Stomach smooth muscle (tissue), 2 donors: ENCODE results near the gene DUSP9.

ENCODE experiments used
- H3K27ac ChIP-seq: one replicate; pipeline ENCODE4 v1.7.0; 2013; ENCODE audit warnings: mild to moderate bottlenecking, low read length, inconsistent platforms
- H3K27me3 ChIP-seq, 2 donors: one replicate each; pipeline ENCODE4 v1.7.0; 2013; ENCODE audit warnings: low read length in 2 of 2; ENCODE audit not compliant: insufficient read depth in 2 of 2, control insufficient read depth in 1 of 2
- H3K36me3 ChIP-seq, 2 donors: one replicate each; pipeline ENCODE4 v1.7.0; 2013; ENCODE audit warnings: low read length in 2 of 2; ENCODE audit not compliant: control insufficient read depth in 2 of 2, insufficient read depth in 2 of 2
- H3K4me1 ChIP-seq: one replicate; pipeline ENCODE4 v1.7.0; 2013; ENCODE audit warnings: low read length; ENCODE audit not compliant: control insufficient read depth, insufficient read depth
- H3K4me3 ChIP-seq, 2 donors: one replicate each; pipeline ENCODE4 v1.7.0; 2013; ENCODE audit warnings: low read length in 2 of 2
- H3K9ac ChIP-seq, 2 donors: one replicate each; pipeline ENCODE4 v1.7.0; 2013; ENCODE audit warnings: low read length in 2 of 2, mild to moderate bottlenecking in 1 of 2
- H3K9me3 ChIP-seq, 2 donors: one replicate each; pipeline ENCODE4 v1.7.0; 2013; ENCODE audit warnings: low read length in 2 of 2; ENCODE audit not compliant: control insufficient read depth in 2 of 2
- donor health status: healthy.
- donor health status: Pancreatic carcinoma.

DUSP9 gene

DNA sequence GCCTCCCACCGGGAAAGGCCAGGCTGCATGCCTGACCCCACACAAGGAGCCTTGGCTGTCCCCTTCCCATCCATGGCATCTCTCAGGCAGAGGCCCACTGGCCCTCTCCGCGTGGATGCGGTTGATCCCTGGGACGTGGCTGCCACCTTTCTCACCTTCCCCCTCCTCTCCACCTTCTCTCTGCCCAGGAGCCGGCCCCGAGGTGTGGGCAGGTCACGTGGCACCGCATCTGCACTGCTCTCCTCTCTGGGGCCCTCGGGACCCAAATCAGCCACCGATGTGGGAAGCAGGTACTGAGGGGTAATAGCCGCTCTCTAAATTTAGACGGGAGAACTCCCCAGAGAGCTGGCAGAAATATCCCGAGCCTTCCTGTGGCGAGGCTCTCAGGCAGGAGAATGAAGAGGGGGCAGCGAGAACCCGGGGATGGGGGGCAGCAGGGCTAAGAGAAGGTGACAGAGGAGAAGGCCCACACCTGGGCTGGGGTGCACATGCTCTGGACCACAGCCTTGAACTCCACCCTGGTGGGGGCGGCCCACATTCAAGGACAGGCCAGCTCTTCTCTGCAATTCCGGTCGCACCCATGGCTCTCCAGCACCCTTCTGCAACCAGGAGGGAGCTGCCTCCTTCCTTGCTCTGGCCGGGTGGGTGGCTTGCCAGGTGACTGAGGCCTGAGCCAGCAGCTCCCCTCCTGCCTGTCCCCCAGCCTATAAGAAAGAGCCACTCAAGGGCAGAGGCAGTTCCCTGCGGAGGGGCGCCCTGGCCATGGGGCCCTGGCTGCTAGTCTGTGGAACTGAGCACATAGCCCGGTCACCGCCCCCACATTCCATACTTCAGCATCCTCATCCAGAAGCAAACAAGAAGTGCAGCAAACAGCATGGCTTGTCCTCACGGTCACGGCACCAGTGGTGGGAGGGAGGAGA is 9.6 kb upstream of the DUSP9 start:
- peaks cover 2% of the 10 kb centered on the region for H3K4me1 ChIP-seq
- H3K4me3 ChIP-seq = no peak overlapping the region
- no peaks in the 10 kb centered on the region for H3K36me3 ChIP-seq
- H3K27ac ChIP-seq = no peak overlapping the region
- peaks cover 6 to 21% of the 10 kb centered on the region in 2 donors for H3K27me3 ChIP-seq
- no peak overlapping the region for H3K9ac ChIP-seq
- H3K9me3 ChIP-seq = no peaks in the 10 kb centered on the region

DNA sequence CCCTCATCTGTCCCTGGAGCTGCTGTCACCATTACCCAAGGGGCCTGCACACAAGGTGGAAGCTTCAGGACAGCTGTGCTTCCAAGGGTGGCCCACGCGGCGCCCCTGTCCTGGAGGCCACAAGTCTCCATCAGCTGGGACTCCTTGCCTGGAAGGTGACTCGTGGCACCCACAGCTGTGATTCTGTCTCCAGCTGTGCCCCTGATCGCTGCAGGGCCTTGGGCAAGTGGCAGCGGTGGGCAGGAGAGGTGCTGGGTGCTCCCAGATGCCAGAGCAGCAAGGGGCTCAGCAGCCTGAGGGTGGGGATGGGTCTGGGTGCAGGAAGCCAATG is 9.0 kb upstream of the DUSP9 start:
- no peak overlapping the region for H3K27ac ChIP-seq
- H3K9ac ChIP-seq = no peak overlapping the region
- H3K27me3 ChIP-seq = peaks cover 8 to 24% of the 10 kb centered on the region in 2 donors
- no peaks in the 10 kb centered on the region for H3K36me3 ChIP-seq
- H3K4me1 ChIP-seq = peaks cover 2% of the 10 kb centered on the region
- no peaks in the 10 kb centered on the region for H3K9me3 ChIP-seq
- no peak overlapping the region for H3K4me3 ChIP-seq

DNA sequence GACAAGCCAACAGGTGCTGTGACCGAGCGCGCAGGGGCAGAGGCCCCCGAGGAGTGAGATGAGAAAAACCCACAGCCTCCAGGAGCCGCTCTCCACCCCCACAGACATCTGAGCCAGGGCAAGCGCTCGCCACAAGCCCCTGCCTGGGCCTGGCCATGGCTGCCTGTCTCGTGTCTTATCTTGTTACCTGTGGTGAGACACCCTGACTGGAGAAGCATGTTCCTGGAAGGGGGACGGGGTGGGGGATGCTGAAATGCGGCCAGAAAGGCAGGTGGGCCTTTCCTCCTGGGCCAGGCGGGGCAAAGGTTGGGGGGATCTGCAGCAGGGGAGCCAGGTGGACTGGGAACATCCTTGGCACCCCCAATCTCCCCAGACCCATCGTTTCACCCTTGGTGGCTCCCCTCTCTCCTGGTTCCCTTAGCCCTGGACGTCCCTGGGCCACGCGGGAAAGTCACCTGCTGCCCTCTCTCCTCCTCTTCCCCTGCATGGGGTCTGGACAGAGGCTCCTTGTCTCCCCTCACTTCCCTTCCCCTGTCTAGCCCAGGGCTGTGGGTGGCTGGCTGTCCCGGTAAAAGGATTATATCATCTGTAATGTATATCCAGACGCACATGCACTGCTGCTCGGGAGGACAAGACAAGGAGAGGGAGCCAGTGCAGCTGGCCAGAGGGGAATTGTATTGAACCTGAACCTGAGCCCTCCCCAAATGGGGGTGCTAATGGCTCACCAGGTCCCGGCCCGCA is 8.4 kb upstream of the DUSP9 start:
- H3K4me1 ChIP-seq = peaks cover 4% of the 10 kb centered on the region
- no peak overlapping the region for H3K27ac ChIP-seq
- H3K27me3 ChIP-seq = peaks cover 14 to 27% of the 10 kb centered on the region in 2 donors
- H3K9ac ChIP-seq = no peak overlapping the region
- H3K9me3 ChIP-seq = no peaks in the 10 kb centered on the region
- H3K4me3 ChIP-seq = no peak overlapping the region
- no peaks in the 10 kb centered on the region for H3K36me3 ChIP-seq

DNA sequence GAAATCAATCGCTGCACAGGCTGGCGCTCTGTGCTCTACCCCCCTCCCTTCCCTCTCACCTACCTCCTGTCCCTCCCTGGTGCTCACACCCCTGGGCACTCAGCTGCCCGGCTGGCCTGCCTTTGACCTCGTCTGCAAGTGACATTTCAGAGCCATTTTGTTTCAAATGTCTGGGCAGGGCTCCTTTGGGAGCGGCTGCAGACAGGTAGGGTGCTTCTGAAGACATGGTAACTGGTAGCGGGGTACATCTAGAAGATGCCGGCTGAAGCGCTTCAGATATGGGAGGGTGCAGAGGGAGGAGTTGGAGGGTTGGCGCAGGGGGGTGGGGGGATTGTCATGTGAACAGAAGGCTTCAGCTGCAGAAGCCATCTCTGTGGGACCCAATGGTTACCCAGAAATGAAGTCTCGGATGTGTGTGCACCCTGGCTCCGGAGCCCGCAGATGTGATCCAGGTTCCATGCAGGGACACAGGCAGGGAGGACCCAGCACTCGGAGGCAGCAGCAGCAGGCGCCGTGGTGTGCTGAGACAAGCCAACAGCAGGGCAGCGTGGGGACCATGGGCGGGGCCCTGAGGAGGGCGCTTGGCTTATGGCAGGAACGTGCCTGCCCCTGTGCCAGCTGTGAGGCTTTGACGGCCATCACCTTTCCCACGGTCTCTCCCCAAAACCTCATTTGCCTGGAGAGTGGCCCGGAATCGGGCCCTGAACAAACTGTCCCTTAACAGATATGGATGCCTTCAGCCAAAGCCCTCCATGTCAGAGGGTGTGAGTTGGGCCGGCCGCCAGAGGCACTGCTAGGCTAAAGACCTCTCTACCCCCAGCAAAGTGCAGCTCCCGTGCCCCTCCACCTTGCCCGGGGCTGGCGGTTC is 7.6 kb upstream of the DUSP9 start:
- Histone ChIP-seq H3K4me1 (peaks cover 10% of the 10 kb centered on the region), H3K27me3 (peaks cover 18 to 25% of the 10 kb centered on the region in 2 donors), H3K27ac (no peak overlapping the region), H3K36me3 (no peaks in the 10 kb centered on the region), H3K9me3 (no peaks in the 10 kb centered on the region), H3K9ac (no peak overlapping the region), H3K4me3 (no peak overlapping the region)

DNA sequence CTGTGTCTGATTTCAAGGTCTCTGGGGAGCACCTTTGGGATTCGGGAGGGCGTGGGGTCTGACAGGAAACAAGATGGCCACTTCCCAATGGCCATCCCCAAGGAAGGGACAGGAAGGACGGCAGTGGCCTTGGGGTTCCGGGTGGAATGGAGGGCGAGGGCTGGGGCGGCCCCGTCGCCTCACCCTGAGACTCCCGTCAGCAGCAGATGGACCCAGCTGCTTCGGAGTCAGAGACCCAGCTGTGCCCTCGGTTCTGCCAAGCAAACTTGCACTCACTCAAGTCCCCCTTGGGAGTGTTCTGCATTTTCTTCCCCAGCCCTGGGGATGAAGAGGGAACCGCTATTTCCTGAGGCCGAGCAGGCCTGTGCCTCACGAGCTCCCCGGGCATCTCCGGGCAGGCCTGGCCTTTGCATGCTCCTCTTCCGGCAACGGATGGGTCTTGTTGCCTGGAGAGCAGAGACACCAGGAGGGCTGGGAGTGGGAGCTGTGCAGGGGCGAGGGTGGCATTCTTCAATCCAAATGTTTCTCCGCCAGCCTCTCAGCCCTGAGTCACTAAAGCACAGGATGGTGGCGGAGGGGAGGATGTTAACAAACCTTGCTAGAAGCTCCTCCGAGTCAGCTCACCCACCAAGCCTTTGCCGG is 6.8 kb upstream of the DUSP9 start:
- no peak overlapping the region for H3K27ac ChIP-seq
- no peak overlapping the region for H3K4me3 ChIP-seq
- peaks cover 13% of the 10 kb centered on the region for H3K4me1 ChIP-seq
- H3K27me3 ChIP-seq = peaks cover 22 to 32% of the 10 kb centered on the region in 2 donors
- no peaks in the 10 kb centered on the region for H3K9me3 ChIP-seq
- H3K9ac ChIP-seq = no peak overlapping the region
- H3K36me3 ChIP-seq = no peaks in the 10 kb centered on the region

DNA sequence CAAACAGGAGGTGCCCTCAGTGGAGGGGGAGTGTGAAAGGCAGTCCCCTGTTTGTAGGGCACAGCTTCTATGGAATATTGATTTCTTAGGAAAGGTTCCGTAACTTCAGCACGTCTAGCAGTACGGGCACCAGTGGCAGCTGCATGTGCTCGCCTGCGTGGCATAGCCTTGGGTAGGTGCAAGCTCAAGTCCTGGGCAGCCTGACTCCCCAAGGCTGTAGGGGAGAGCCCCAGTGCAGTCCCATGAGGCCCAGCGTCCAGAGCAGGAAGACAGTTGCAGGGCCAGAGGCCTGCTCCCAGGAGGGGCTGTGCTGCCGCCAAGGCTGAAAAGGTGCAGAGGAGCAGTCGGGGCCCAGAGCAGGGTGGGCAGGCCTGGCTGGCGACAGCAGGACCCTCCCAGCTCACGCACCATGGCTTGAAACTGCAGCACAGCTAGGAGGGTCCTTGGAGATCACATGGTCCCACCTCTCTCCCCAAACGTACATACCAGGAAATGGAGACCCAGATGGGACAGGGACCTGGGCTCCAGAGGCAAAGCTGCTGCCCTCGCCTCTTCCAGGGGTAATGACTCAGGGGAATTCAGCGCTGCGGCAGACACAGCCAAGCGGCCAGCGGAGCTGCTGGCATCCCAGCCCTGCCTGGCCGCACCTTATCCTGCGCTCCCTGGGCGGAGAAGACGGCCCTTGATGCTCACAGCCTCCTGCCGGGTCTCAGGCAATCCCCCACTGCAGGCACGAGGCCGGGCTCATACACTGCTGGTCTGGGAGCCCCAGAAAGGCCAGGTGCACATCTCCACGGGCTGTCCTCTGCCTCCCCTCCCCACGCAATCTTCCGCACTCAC is 6.0 kb upstream of the DUSP9 start:
- Histone ChIP-seq H3K4me3 (no peak overlapping the region), H3K9me3 (no peaks in the 10 kb centered on the region), H3K4me1 (peaks cover 13% of the 10 kb centered on the region), H3K9ac (no peak overlapping the region), H3K36me3 (no peaks in the 10 kb centered on the region), H3K27ac (no peak overlapping the region), H3K27me3 (peaks cover 30 to 38% of the 10 kb centered on the region in 2 donors)

DNA sequence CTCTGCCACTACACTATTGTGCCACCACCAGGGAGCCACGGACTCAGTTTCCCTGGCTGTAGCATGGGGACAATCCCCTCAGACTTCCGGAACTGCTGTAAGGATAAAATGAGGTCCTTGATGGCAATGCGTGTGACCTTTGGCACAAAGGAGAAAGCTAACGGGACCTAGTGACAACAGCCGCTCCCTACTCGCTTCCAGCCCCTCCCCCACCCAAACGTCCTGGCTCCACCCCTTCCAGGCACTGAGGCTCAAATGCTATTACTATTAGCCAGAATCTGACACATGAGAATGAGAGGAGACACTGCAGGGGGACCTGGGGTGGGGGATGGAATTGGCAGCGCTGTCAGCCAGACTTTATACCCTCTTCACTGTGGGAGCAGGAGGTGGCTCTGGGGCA is 5.4 kb upstream of the DUSP9 start:
- H3K9me3 ChIP-seq = no peaks in the 10 kb centered on the region
- H3K9ac ChIP-seq = no peak overlapping the region
- no peak overlapping the region for H3K4me3 ChIP-seq
- no peaks in the 10 kb centered on the region for H3K36me3 ChIP-seq
- peaks cover 13% of the 10 kb centered on the region for H3K4me1 ChIP-seq
- no peak overlapping the region for H3K27ac ChIP-seq
- H3K27me3 ChIP-seq = peaks cover 36 to 45% of the 10 kb centered on the region in 2 donors

DNA sequence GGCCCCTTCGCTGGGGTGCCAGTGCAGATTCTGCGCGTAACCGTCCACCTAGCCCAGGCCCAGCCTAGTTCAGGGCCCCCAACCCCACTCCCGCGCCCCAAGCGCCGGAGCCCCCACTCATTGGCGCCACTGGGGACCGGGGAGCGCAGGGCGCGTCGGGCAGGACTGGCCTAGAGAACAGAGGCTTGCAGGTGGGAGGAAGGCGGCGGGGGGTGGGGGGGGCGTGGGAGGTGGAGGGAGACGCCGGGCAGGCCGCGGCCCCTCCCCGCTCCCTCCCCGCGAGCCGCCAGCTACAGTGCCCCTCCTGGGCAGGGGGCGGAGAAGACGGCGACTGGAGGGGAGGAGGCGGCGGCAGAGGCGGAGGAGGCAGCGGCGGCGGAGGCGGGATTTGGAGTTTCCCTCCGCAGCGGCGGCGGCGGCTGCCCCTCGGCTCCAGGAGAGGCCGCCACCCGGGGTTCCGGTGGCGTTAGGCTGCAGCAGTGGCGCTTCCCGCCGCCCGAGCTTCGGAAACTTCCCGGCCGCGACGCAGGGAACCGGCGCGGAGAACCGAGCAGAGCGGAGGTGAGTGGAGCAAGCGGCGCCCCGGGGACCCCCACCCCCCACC is 4.8 kb upstream of the DUSP9 start:
- Histone ChIP-seq H3K27me3 (peaks cover 36 to 47% of the 10 kb centered on the region in 2 donors), H3K9ac (no peak overlapping the region), H3K4me3 (no peak overlapping the region), H3K36me3 (no peaks in the 10 kb centered on the region), H3K9me3 (no peaks in the 10 kb centered on the region), H3K27ac (no peak overlapping the region), H3K4me1 (peaks cover 13% of the 10 kb centered on the region)

DNA sequence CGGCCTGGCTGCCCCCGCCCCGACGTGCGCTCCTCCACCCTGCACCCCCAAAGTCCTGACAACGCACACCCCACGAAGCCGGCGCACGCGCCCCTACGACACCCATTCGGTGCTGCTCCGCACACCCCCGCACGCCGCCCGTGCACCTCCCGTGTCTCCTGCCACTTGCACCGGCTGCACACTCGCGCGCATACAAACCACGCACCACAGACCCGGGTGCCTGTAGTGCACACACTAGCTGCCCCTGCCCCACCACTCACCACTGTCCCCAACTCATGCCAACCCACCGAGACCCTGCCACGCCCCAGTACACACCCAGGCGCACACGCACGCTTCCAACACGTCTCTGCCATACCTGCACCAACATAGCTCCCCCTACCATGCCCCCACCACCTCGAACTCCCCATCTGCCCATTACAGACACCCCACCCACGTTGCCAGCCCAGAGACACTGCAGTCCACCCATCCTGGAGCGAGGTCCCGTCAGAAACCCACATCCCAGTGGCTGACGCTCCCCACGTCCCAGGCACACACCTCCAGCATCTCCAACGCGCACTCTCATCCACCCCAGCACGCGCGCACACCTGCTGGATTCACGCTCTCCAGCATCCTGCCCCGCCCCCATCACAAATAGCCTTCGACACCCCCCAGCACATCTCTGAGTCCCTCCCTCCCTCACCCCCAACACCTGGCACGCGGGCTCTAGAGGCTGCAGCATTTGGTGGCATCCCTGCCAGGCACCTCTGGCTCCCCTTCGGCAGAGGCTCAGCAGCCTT is 4.2 kb upstream of the DUSP9 start:
- Histone ChIP-seq H3K27me3 (peaks cover 42 to 52% of the 10 kb centered on the region in 2 donors), H3K4me1 (peaks cover 17% of the 10 kb centered on the region), H3K27ac (no peak overlapping the region), H3K36me3 (no peaks in the 10 kb centered on the region), H3K4me3 (no peak overlapping the region), H3K9me3 (no peaks in the 10 kb centered on the region), H3K9ac (no peak overlapping the region)
